Measurements from ENCODE around the gene LAYN.
A peak's percentile ranks its signal among the peaks of the same experiment; 100 is the strongest.

LAYN gene

DNA sequence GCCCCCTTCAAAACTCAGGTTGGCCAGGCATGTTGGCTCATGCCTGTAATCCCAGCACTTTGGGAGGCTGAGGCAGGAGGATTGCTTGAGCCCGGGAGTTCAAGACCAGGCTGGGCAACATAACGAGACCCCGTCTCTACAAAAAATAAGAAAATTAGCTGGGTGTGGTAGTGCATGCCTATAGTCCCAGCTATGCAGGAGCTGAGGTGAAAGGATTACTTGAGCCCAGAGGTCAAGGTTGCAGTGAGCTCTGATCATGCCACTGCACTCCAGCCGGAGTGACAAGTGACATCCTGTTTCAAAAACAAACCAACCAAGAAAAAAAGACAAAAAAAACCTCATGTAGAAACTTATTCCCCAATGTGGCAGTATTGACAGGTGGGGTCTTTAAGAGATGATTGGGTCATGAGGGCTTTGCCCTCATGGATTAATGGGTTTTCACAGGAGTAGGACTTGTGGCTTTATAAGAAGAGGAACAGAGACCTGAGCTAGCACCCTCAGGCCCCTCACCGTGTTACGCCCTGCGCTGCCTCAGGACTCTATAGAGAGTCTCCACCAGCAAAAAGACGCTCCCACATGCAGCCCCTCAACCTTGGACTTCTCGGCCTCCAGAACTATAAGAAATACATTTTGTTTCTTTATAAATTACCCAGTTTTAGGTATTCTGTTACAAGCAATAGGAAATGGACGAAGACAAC is 22.3 kb downstream of the LAYN start:
- no peak for DNase-seq

DNA sequence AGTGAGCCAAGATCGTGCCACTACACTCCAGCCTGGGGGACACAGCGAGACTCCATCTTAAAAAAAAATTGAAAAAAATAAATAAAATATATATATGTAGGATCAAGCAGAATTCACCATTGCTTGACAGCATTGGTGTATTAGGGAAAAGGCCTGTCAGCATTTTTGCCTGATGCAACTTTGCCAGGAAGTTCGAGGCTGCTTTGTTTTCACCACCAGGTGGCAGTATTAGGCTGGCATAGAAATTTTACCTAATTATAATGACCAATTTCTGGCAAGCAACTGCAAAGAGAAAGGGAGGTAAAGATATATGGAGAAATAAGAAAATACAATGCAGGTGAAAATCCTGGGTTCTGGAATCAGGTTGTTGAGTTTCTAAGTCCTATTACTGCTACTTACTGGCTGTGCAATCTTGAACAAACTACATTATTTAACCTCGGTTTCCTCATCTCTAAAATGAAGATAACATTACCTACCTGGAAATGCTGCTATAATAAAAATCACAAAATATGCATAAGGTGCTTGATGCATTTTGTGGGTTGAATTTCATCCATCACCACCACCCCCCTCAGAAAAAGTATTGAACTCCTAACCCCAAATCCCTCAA is 24.7 kb downstream of the LAYN start:
- DNase-seq: peak; percentile 86

DNA sequence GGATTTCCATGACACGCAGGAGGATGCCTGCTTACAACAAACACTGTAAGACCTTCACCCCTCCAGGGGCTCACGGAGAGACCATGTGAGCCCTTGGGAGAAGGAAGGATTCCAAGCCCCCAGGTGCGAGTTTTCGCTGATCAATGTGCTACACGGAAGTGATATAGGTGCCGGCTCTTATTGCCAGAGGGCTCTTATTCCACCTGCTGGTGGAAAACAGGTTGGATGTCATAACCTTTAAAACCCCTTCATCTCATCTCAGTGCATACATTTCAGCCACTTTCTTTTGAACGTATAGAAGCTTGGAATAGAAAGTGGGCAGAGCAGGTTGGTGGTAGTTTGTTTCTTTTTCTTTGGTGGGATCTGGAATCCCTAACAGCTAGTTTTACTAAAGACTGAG is 25.8 kb downstream of the LAYN start:
- DNase-seq: no peak

DNA sequence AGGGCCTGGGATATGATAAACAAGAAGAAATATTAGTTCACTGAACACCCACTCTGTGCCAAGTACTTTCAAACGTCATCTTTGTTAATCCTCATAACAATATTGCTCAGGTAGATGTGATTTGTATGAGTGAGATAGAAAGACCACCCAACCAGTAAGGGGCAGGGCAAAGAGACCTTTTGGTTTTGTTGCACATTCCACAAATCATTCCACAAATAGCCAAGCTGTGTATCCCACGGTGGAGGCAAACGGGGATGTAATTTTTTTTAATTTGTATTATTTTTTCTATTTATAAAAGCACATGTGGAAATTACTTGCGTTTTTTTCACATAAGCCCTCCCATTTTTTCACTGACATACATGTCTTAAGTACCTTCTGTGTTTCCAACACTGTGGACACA is 29.0 kb downstream of the LAYN start:
- DNase-seq: no peak

DNA sequence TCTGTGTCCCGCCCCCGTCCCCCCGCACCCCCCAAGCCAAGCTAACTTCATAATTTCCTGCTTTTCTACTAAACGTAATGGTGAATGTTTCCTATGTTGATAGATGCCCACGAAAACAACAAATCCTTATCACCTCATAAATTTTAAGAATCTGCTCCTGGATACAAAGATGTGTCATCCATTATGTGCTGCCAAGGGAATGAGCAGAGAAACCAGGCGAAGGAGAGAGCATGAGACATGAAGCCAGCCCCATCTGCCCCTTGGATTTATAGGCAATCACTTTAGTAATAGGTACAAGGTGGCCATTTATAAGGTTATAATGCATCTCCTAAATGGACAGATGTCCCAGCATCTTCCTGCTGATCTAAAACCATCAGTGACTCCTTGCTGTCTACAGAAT is 30.3 kb downstream of the LAYN start:
- DNase-seq: no peak

DNA sequence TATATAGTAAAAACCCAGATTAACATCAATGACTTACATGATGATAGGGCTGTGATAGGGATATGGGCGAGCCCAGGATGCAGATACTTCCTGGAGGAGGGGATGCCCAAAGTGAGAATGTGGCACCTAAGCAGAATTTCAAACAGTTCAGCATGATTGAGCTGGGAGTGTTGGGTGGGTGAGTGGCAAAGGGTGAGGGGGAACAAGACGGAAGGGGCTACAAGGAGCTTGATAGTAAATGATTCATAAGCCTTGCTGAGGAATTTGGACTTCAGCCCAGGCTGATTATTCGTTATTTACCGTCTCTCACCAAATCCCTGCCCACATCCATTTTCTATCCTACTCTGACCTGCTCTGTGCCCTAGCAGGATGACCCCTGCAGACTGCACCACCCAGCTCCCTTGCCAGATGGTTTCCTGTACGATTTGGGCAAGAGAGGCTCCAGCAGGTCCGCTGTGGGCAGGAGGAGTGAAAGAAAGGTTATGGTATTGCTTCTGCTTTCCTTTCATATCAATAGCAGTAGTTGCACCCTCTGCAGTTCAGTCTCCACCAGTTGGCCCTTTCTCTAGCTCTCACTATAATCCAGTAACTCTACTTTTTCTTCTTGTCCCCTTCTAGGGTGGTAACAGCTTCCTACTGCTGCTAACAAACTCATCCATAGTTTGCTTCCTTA is 31.4 kb downstream of the LAYN start:
- DNase-seq: no peak

DNA sequence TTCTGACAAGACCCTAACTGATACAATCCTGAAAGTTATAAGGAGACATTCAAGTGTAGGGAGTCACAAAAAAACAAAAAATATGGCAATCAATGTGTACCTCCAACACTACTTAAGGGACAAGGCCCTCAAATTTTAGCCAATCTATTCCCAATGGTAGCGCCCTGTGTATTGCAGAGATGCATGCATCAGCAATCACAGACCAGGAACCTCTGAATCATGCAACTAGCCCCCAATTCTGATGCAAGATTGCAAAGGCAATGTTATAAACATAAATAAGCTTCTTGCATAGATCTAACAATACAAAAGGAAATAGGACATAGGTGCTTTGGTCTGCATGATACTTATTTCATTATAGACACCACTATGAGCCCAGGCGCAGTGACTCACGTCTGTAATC is 32.1 kb downstream of the LAYN start:
- DNase-seq: no peak

DNA sequence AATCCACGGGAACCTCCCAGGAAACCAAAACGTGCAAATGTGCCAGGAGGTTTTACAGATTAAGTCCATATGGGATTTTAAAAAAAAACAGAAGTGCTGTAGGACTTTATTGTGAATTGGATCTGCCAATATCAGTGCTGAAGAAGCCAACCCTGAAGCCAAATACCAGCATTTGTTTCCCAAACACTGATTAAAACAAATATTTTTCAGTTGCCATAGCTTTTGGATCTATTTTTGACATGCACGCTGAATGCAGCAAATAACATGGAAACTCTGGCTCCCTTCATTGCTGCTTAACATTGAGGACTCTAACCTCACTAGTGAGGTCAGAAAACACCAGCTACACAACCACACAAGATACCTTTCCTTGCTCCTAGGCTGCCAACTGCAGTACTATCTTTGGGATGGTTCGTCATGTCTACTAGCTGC is 33.3 kb downstream of the LAYN start:
- no peak for DNase-seq

DNA sequence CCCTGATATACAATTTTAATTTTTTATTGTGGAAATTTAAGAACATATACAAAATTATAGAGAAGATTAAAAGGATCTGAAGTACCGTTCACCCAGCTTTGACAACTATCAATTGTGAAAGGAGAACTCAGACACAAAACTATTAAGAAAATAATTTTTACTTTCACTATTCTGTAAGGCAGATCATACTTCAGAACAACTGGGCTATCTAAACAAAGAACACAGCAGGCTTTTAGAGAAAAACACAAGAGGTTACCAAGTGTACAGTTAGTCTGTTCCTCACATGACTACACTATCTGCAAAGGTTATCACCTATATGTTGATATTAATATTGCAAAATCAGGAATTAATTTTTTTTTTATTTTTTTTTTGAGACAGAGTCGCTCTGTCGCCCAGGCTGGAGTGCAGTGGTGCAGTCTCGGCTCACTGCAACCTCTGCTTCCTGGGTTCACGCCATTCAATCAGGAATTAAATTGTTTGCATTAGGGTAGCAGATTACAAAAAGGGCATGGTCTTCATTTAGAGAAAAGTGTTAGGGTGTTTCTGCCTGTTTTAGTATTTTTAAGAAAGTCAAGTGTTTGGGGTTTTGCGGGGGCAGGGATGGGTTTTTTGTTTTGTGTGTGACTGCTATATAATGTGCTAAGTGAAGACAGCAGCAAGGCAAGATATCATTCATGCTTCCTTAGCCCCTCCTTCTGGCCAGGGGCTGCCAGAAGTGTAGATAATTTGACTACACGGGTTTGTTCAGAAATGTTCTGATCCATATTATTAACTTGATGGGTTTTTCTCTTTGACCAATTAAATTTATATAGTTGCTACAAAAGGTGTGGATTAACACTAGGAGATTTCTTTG is 34.1 kb downstream of the LAYN start:
- DNase-seq: no peak

DNA sequence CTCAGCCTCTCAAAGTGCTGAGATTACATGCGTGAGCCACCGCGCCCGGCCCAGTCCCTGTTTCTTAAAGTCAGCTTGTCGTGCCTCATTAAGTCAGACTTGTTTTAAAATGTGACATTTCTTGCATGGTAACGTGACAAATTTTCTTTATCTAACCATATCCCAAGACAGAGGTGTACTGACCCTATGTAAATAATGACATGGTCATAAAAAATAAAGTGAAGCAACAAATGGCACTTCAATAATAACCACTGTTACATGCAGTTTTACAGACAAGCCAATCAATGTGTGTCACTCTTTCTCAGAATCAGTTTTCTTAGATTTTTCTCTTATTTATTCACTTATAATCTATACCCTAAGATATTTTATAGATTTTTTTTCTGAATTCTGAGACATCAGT is 35.2 kb downstream of the LAYN start:
- DNase-seq: no peak

DNA sequence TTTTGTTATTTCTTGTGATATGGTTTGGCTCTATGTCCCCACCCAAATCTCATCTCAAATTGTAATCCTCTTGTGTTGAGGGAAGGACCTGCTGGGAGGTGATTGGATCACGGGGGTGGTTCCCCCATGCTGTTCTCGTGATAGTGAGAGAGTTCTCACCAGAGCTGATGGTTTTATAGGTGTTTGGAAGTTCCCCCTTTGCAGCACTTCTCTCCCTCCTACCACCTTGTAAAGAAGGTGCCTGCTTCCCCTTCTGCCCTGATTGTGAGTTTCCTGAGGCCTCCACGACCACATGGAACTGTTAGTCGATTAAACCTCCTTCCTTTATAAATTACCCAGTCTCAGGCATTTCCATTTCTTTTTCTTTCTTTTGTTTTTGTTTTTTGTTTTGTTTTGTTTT is 37.3 kb downstream of the LAYN start:
- DNase-seq: no peak

DNA sequence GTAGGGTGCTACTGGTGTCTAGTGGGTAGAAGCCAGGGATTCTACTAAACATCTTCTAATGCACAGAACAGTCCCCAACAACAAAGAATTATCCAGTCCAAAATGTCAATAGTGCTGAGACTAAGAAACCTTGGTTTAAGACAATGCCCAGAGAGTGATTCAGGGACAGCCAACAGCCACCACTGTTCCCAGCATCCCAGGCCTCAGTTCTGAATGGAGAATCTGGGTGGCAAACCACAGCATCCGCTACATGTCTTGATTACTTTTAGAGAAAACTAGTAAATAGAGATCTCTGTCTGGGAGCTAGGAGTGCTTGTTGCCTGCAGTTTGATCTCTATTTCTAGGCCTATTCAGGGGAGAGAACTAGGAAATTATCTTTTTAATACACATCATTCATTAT is 40.8 kb downstream of the LAYN start:
- no peak for DNase-seq

DNA sequence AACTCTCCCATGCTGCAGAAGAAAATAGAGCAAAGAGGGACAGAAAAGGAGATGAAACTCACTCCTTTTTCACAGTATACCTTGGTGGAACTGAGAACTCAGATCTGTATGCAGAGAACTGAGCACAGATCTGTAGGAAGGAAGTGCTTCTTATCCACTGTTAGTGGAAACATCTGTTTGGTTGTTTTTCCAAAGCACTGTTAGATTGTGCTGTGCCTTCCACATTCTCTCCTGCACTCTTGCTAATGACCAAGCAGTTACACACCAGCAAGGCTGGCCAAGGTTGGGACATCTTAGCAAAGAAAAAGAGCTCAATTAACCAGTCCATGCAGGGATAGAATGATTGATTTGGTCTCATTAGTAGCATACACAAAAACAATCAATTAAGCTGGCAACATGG is 41.6 kb downstream of the LAYN start:
- DNase-seq: no peak

DNA sequence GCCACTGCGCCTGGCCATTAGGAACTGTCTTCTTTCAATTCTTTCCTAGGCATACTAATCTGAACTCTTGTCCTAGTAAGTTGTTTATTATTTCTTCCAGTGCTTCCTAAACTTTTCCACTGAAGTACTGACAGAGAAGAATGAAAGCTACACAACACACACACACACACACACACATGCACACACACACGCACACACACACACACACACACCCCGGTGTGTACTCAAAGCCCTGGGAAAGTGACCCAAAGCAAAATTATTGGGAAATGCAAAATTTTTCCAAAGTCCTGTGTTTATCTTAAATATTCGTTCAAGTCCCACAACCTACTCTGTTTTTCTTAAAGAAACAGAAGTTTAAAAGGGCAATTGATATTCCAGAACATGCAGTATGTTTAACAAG is 42.4 kb downstream of the LAYN start:
- DNase-seq: no peak

DNA sequence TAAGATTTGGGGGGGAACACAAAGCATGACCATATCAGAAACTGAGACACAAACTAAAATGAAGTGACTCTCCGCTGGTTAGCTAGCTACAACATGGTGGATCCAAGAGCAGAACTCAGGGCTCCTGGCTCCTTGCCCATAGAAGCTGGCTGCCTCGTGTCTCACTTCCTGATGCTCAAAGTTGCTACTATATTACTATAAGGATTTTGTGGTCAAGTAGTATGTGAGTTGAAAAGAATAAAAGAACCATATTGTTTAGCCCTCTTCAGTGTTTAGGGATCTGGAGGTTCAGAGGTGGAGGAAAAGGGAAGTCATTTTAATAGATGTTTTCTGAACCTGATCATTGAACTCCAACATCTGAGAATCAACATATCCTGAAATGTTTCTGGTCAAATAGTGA is 44.9 kb downstream of the LAYN start:
- DNase-seq: peak; percentile 73 to 82

DNA sequence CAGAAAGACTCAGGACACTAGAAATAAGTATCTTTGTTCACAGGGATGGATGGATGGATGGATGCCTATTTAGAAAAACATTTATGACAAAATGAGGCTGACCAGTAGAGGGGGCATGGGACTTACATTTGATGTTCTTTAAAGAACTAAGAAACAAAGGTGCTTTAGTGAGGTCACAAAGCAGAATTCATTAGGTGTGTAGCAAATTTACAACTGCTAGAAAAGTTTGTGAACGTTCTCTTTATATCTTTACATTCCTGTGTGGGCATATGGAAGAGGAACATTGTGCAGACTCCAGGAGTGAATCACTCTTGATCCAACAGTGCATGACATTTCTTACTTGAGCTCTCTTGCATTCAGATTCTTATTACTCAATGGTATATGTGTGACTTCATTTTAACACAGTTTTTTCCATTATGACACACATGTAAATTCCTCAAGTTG is 45.9 kb downstream of the LAYN start:
- DNase-seq: peak; percentile 70 to 77

DNA sequence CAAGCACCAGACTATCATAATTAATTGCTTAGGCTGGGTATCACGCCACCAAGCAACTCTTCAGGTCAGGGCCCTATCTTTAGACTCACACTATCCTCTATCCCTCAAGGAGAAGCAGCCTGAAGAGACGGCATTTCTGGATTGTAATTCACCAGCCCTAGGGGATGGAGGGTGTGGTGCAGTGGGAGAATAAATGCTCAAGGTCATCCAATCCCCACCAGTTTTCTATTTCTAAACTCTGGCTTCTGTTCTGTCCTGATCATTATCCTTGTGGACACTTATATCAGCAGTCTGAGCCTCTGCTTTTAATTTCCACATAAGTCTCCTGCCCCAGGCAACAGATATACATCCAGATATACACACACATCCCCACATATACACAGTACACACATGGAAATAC is 48.6 kb downstream of the LAYN start:
- DNase-seq: no peak

DNA sequence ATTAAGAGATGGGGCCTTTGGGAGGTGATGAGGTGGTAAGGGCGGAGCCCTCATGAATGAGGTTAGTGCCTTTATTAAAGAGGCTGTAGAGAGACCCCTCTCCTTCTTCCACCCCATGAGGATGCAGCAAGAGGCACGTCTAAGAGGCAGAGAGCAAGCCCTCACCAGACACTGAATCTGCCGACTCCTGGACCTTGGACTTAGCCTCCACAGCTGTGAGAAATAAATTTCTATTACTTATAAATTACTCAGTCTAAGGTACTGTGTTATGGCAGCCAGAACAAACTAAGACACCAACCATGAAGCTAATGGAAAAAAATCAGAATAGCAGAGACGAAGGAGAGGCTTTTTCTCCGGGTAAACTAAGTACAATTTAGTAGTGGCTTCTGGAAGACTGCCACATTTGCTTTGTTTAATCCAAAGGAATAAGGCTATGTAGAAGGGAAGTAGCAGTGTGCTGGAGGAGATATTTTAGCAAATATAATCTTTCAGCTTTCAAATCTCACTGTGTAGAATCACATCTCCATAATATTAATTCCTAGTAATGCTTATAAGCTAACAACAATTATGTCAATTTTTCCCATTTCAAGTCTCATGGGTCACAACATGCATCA is 49.5 kb downstream of the LAYN start:
- no peak for DNase-seq

DNA sequence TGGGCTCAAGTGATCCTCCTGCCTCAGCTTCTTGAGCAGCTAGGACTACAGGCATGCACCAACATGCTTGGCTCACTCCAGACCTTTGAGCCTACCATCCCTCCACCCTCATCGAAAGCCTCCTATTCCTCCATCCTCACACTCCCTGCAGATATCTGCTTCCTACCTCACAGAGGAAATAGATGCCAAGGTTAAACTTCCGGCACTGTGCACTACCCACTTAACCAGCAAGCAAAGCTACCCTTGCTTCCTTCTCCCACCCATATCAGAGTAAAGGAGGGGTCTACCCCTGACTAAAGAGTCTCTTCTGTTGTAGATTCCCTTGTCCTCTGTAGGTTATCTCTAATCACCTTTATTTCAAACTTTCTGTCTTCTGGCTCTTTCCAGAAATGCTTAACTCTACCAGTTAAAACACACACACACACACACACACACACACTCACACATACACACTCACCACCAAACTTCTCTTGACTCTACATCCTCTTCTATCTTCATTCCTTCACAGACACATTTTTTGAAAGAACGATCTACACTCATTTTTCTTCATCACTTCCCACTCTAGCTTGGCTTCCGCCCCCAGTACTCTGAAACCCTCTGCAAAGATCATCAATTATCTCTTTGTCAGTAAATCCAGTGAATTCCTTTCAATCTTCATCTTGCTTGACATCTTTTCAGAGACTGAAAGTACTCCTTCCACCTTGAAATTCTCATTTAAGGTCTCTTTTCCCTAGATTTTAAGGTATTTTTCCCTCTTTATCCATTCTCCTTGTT is 50.9 kb downstream of the LAYN start:
- DNase-seq: no peak

DNA sequence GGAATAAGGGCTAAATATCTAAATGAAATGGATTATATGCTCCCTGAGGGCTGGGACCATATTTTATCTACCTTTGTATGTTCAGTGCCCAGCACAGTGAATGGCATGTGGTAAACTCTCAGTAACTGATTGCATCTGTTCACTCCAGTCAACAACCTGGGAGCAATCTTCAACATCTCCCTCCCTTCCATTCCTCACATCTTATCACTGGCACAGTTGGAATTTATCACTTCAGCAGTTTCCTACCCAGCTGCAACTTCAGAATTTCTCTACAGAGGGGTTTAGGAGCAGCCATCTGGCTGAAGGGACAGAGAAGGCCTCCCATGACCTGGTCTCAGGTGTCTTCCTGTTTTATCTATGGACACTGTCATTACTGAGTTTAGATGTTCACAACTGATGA is 52.0 kb downstream of the LAYN start:
- DNase-seq: no peak

DNA sequence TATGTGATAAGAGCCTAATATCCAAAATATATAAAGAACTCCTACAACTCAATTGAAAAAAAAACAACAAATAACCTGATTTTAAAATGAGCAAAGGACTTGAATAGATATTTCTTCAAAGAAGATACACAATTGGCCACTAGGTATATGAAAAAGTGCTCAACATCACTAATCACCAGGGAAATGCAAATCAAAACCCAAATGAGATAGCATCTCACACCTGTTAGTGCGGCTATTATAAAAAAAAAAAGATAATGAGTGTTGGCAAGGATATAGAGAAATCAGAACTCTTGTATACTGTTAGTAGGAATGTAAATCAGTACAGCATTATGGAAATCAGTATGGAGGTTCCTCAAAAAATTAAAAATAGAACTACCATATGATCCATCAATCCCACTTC is 55.8 kb downstream of the LAYN start:
- DNase-seq: no peak

DNA sequence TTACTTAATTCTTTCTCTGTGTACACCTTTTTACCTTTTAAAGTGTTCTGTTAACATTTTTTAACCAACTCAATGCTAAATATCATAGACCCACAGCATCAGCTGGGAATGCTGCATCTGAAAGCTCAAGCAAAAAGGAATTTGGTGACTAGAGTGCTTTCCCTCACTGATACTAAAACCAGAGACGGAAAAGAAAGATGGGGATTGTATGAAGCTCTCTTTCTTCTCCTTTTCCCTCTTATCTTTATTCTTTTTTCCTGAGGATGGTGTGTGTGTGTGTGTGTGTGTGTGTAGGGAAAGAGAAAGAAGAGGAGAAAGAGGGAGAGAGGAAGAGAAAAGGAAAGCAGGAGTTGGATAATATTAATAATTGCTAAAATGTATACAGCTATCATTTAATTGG is 57.6 kb downstream of the LAYN start:
- no peak for DNase-seq
